Stimulated activated CD4-positive, alpha-beta T cell treated with anti-CD3 and anti-CD28 coated beads, TNF-alpha, amount 100 ng/mL, for 4 hours (primary cell): ENCODE measurements around the gene GRM8.

Experiments
- DNase-seq, 3 experiments: peaks; one replicate each; pipeline ENCODE4 v3.0.0-alpha.2; 2020; ENCODE audit warnings: low read depth in 3 of 3

The GRM8 gene

DNA sequence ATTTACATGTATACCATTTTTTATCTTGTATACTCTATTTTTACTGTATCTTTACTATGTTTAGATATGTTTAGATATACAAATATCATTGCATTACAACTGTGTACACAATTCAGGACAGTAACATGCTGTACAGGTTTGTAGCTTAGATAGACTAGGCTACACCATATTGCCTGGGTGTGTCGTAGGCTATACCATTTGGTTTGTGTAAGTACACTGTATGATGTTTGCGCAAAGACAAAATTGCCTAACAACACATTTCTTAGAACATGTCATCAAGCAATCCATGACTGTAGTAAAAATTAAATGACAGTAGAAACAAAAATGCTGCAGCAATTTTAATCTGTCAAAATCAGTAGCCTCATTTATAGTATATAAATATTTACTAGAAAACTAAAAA, 812.2 kb downstream of the GRM8 start:
- no peak for DNase-seq

DNA sequence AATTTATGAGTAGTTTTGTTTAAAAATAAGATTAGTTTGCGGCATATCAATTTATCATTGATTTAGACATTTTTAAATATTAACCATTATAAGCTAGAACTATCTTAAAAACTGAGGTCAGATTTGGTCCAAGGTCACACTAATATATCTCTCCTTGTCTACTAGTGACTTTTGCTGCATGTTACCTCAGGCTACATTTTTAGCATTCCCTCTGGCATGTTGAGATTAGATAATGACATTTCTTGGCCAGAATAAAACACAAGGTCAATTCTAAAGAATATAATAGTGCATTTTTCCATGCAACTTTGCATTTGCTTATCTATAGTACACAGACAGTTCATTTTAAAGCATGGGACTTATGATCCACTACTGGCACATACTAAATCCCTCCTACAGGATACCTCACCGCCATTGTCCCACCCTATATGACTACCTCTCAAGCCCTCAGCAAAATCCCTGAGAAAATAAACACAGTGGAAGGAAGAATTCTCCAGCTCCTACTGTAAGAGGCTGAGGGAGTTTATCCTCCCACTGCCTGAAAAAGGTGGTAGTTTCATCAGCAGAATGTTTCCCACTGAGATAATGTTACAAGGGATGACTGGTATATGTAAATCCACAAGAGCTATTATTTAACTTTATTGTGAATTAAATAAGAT, 816.4 kb downstream of the GRM8 start:
- no peak for DNase-seq

- no peak for DNase-seq
These were observed 826.1 kb downstream of the GRM8 start for GRCh38 chr7:126426652-126427051.

GRCh38 chr7:126424985-126425384, 827.8 kb downstream of the GRM8 start:
- no peak for DNase-seq

DNA sequence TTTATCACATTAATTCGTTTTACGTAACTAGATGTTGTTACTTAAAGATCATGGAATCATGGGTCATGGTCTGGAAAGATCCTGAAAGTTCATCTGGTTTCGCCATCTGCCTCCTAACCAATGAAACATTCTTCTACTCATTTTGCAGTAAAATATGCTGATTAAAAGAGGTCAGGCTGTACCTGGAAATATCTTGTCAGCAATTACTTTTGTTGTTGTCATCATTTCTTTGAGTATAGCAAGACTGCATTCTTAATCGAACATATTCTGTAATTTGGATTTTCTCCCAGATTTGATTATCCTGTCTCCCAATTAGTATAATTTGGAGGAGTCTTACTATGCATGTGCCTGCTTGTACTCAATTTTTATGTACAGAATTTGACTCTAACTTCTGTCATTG, 833.7 kb downstream of the GRM8 start:
- no peak for DNase-seq

DNA sequence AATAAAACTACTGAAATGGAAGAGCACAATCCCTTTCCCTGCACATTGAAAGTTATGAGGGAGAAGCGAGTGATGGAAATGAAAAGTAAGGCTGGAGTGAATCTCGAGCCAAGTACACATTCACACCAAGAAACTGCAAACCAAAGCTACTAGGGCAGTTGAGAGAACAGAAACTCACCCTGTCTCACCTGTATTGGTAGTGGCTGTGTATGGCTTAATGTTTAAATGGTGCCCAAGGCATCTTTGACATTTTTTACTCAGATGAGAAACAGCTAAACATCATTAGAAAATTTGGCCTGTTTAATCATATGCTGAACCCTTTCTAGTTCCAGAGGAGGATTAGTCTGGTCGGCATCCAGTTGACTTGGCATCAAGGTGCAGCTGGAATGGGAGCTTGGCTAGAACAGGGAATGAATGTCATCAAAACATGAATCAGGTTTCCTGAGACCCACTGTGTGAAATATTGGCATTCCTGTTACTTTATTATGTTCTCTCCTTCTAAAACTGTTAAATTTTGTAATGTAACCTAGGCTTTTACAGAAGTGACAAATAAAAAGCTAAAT, 840.8 kb downstream of the GRM8 start:
- no peak for DNase-seq

DNA sequence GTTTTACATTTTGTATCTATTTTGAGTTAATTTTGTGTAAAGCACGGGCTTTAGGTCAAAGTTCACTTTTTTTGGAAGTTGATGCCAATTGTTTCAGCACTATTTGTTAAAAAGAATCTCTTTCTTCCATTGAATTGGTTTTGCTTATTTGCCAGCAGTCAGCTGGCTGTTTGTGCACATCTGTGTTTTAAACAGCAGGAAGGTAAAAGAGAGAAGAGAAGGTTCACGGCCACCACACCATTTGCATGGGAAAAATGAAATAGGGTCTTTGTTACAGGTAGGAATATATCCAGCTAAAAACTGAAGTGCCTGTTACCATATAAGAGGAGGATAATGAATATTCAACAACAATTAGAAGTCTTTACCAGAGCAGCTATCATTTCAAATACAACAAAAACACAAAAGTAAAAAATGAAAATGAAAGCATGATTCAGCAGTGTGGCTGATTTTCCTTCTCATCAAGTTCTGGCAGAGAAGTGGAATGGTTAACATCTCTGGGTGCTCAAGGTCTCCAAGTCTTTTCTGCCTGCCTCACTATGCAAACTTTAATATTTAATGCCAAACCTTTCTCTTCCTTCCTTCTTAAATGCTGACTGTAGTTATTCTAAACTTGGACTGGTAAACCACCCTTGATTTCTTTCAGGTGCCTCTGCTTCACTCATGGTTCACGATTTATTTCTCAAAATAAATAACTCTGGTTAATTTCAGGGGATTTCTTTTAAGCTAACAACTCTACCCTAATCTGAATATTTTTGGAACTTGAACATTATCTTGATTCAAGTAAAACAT, 841.5 kb downstream of the GRM8 start:
- no peak for DNase-seq

GRCh38 chr7:126403040-126403439, 849.7 kb downstream of the GRM8 start:
- DNase-seq = no peak

DNA sequence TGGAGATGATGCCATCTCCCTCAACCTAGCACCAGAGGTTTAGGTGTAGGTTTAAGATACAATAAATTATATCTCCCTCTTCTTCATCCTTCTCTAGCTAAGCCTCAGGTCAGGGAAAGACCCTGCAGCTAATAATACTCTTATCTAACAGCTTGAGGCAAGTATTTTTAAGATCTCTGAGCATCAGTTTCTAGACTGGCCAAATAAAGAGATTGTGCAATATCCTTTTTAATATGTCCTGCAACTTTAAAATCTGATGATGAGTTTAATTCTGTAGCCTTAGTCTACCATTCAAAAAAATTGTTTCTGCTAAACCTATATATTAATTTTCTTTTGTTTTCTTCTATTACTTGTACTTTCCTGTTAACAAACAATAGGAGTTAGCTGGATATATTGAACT, 850.8 kb downstream of the GRM8 start:
- DNase-seq = no peak

DNA sequence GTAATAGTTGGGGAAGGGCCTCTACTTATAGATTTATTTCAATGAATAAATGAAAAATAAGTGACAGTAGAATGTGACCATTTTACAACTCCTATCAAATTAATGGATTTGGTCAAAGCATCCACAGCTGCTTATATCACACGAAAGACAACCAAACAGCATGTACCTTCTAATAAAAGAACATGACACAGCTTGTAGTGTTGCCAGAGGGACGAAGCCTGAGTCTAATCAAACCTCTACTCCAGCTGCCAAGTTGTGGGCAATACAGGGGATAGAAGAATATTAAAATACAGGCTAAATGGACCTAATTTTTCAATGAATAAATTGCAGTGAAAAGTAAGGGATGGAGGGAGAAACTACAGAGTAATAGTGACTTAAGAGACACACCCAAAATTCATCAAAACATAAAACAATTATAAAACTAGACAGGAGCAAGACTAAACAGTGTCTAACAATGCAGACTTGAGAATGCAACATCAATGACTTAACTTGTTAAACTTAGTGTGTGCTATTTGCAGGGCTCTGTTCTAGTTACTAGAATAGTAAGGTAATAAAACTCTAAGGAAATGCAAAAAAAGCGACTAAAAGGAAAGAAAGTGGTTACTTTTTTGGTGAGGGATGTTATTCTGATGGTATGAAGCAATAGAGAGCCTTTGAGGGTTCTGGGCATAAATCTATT, 853.8 kb downstream of the GRM8 start:
- DNase-seq = no peak

GRCh38 chr7:126398285-126398684, 854.5 kb downstream of the GRM8 start:
- no peak for DNase-seq

DNA sequence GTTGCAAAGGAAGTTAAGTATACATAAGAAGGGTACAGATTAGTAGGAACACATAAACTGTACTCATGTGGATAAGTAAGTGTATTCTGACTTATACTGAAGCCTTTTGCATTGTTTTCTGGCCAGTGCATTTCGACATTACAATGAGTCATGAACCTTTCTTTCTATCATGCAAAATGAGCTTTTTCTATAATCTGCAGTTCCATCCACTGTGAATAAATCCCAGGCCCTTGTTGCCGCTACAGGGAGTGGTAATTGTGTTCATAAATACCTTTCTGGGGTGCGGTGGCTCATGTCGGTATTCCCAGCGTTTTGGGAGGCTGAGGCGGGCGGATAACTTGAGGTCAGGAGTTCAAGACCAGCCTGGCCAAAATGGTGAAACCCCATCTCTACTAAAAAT, 858.3 kb downstream of the GRM8 start:
- no peak for DNase-seq
